Measurements from ENCODE around the gene AP1S3.

- no peak for TF ChIP-seq ZNF138 (CRISPR knock-in tag; conservative IDR thresholded peaks at IDR 0.05)
- no peak for TF ChIP-seq FOXK1 (CRISPR knock-in tag; IDR thresholded peaks at IDR 0.05)
- TF ChIP-seq TCF7 (CRISPR knock-in tag; IDR thresholded peaks at IDR 0.05; ENCODE audit: low read depth) = no peak
- TF ChIP-seq, protein P1, sequence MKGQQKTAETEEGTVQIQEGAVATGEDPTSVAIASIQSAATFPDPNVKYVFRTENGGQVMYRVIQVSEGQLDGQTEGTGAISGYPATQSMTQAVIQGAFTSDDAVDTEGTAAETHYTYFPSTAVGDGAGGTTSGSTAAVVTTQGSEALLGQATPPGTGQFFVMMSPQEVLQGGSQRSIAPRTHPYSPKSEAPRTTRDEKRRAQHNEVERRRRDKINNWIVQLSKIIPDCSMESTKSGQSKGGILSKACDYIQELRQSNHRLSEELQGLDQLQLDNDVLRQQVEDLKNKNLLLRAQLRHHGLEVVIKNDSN (CRISPR knock-in tag; IDR thresholded peaks at IDR 0.05) = no peak
- no peak for TF ChIP-seq FOXP1 (CRISPR knock-in tag; IDR thresholded peaks at IDR 0.05; ENCODE audit: borderline replicate concordance)
Measured at GRCh38 chr2:223868005-223868404, 30.6 kb upstream of the AP1S3 start.
